ENCODE data around the gene MAP3K4.
"Not testable (repeated sequence)": the region's sequence is repeated elsewhere in the genome, so short reads cannot be mapped to it uniquely, and the experiment has no call there.

The MAP3K4 gene

GRCh38 chr6:160965893-160966292, 25.7 kb upstream of the MAP3K4 start:
- no peak for ATAC-seq
- no peak overlapping the region for H3K27ac Mint-ChIP-seq
- no peaks in the 10 kb centered on the region for H3K36me3 Mint-ChIP-seq
- H3K4me3 Mint-ChIP-seq: no peak overlapping the region
- no peaks in the 10 kb centered on the region for H3K9me3 Mint-ChIP-seq
- DNase-seq (ENCODE audit: low spot score in 2 of 2): no peak
- H3K4me1 Mint-ChIP-seq: no peaks in the 10 kb centered on the region

GRCh38 chr6:160966493-160967229, 24.9 kb upstream of the MAP3K4 start:
- DNase-seq (ENCODE audit: low spot score in 2 of 2) (no peak), ATAC-seq (no peak)
- H3K4me1 Mint-ChIP-seq: no peaks in the 10 kb centered on the region
- no peak overlapping the region for H3K4me3 Mint-ChIP-seq
- H3K36me3 Mint-ChIP-seq: no peaks in the 10 kb centered on the region
- H3K27ac Mint-ChIP-seq: no peak overlapping the region
- H3K9me3 Mint-ChIP-seq: no peaks in the 10 kb centered on the region

- no peak overlapping the region for H3K4me3 Mint-ChIP-seq
- no peak for ATAC-seq
- no peak overlapping the region for H3K27ac Mint-ChIP-seq
- H3K4me1 Mint-ChIP-seq: no peaks in the 10 kb centered on the region
- no peak for DNase-seq (ENCODE audit: low spot score in 2 of 2)
- no peaks in the 10 kb centered on the region for H3K9me3 Mint-ChIP-seq
- H3K36me3 Mint-ChIP-seq: no peaks in the 10 kb centered on the region
Measured at GRCh38 chr6:160967351-160967750, 24.2 kb upstream of the MAP3K4 start.

GRCh38 chr6:160967833-160968232, 23.7 kb upstream of the MAP3K4 start:
- DNase-seq (ENCODE audit: low spot score in 2 of 2) (no peak), ATAC-seq (no peak)
- Mint-ChIP-seq H3K9me3 (no peaks in the 10 kb centered on the region), H3K27ac (no peak overlapping the region), H3K4me1 (no peaks in the 10 kb centered on the region), H3K4me3 (no peak overlapping the region), H3K36me3 (no peaks in the 10 kb centered on the region)

- no peaks in the 10 kb centered on the region for H3K4me1 Mint-ChIP-seq
- H3K36me3 Mint-ChIP-seq: no peaks in the 10 kb centered on the region
- no peaks in the 10 kb centered on the region for H3K9me3 Mint-ChIP-seq
- H3K4me3 Mint-ChIP-seq: no peak overlapping the region
- DNase-seq (ENCODE audit: low spot score in 2 of 2) (no peak), ATAC-seq (no peak)
- no peak overlapping the region for H3K27ac Mint-ChIP-seq
Measured at GRCh38 chr6:160971171-160971570, 20.4 kb upstream of the MAP3K4 start.

- ATAC-seq: peak; percentile 53
- H3K36me3 Mint-ChIP-seq: no peaks in the 10 kb centered on the region
Measured at GRCh38 chr6:160972111-160972510, 19.5 kb upstream of the MAP3K4 start.

GRCh38 chr6:160972594-160972993, 19.0 kb upstream of the MAP3K4 start:
- not testable (repeated sequence) for H3K9me3 Mint-ChIP-seq; H3K4me1 Mint-ChIP-seq; H3K27ac Mint-ChIP-seq; ATAC-seq; H3K36me3 Mint-ChIP-seq; H3K4me3 Mint-ChIP-seq; DNase-seq (ENCODE audit: low spot score in 2 of 2)

More at GRCh38 chr6:160972111-160972510, 19.5 kb upstream of the MAP3K4 start:
- Mint-ChIP-seq H3K9me3 (no peaks in the 10 kb centered on the region), H3K4me1 (no peaks in the 10 kb centered on the region), H3K27ac (no peak overlapping the region), H3K4me3 (no peak overlapping the region)
- DNase-seq (ENCODE audit: low spot score in 2 of 2): no peak

- no peak overlapping the region for H3K4me3 Mint-ChIP-seq
- H3K9me3 Mint-ChIP-seq: no peaks in the 10 kb centered on the region
- H3K4me1 Mint-ChIP-seq: no peaks in the 10 kb centered on the region
- no peak overlapping the region for H3K27ac Mint-ChIP-seq
- no peak for DNase-seq (ENCODE audit: low spot score in 2 of 2)
- H3K36me3 Mint-ChIP-seq: no peaks in the 10 kb centered on the region
- no peak for ATAC-seq
Measured at GRCh38 chr6:160973311-160974250, 18.0 kb upstream of the MAP3K4 start.

GRCh38 chr6:160974304-160974771, 17.2 kb upstream of the MAP3K4 start:
- Mint-ChIP-seq H3K4me3 (no peak overlapping the region), H3K4me1 (no peaks in the 10 kb centered on the region), H3K36me3 (no peaks in the 10 kb centered on the region), H3K9me3 (no peaks in the 10 kb centered on the region), H3K27ac (no peak overlapping the region)
- ATAC-seq (no peak), DNase-seq (ENCODE audit: low spot score in 2 of 2) (no peak)

- Mint-ChIP-seq H3K4me1 (no peaks in the 10 kb centered on the region), H3K4me3 (no peak overlapping the region), H3K36me3 (no peaks in the 10 kb centered on the region), H3K27ac (no peak overlapping the region), H3K9me3 (no peaks in the 10 kb centered on the region)
- DNase-seq (ENCODE audit: low spot score in 2 of 2) (no peak), ATAC-seq (no peak)
Measured at GRCh38 chr6:160975162-160975561, 16.4 kb upstream of the MAP3K4 start.

- not testable (repeated sequence) for H3K4me1 Mint-ChIP-seq; H3K27ac Mint-ChIP-seq; DNase-seq (ENCODE audit: low spot score in 2 of 2); H3K36me3 Mint-ChIP-seq; H3K4me3 Mint-ChIP-seq; ATAC-seq; H3K9me3 Mint-ChIP-seq
Measured at GRCh38 chr6:160975961-160976360, 15.6 kb upstream of the MAP3K4 start.

GRCh38 chr6:160978141-160978901, 13.2 kb upstream of the MAP3K4 start:
- no peak overlapping the region for H3K27ac Mint-ChIP-seq
- no peaks in the 10 kb centered on the region for H3K4me1 Mint-ChIP-seq
- ATAC-seq (no peak), DNase-seq (ENCODE audit: low spot score in 2 of 2) (no peak)
- H3K36me3 Mint-ChIP-seq: no peaks in the 10 kb centered on the region
- no peak overlapping the region for H3K4me3 Mint-ChIP-seq
- H3K9me3 Mint-ChIP-seq: peaks cover 3% of the 10 kb centered on the region

- H3K4me3 Mint-ChIP-seq: no peak overlapping the region
Measured at GRCh38 chr6:160979061-160979708, 12.4 kb upstream of the MAP3K4 start.

GRCh38 chr6:160983377-160983948, 8.1 kb upstream of the MAP3K4 start:
- H3K4me1 Mint-ChIP-seq; DNase-seq (ENCODE audit: low spot score in 2 of 2); ATAC-seq; H3K27ac Mint-ChIP-seq; H3K36me3 Mint-ChIP-seq; H3K4me3 Mint-ChIP-seq; H3K9me3 Mint-ChIP-seq: not testable (repeated sequence)

More at GRCh38 chr6:160979061-160979708, 12.4 kb upstream of the MAP3K4 start:
- Mint-ChIP-seq H3K36me3 (no peaks in the 10 kb centered on the region), H3K9me3 (peaks cover 7% of the 10 kb centered on the region), H3K4me1 (no peaks in the 10 kb centered on the region), H3K27ac (no peak overlapping the region)
- DNase-seq (ENCODE audit: low spot score in 2 of 2) (no peak), ATAC-seq (no peak)

All from stimulated activated effector memory CD8-positive, alpha-beta T cell treated with anti-CD3 and anti-CD28 coated beads, Interleukin-12 subunit alpha, Interleukin-12 subunit beta, amount 100 ng/mL, for 72 hours (primary cell).